ENCODE measurements around the gene USP48. TPM values are rescaled to one million over a fixed set of nuclear protein-coding genes. Genes with fewer than 3 reads are reported as not detected.

USP48 gene
- total and polyA plus RNA-seq, 2 of the 8 experiments (the other 6 are each of a cell fraction or from before 2014, with no cell fraction given): 12.8 to 83.5 TPM

DNA sequence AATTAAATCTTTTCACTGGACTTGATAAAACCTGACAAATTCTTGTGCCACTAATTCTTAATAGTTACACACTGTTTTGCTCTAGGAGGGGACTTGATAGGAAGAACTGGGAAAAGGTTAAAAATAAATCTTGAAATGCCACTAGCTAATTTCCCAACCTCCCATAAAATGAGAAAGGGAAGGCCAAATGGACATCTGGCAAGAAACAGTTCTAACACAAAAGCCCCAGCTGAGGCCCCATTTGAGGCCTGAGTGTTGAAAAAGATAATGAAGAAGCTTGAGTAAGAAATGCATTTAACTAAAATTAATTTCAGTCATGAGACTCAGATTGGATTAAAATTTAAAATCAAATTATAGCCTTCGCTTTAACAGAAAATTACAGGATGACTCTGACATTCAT lies 102.6 kb downstream of the USP48 start (continued):
- no peak for TF ChIP-seq CHD7 (IDR thresholded peaks at IDR 0.05; ENCODE audit: insufficient replicate concordance, low read length)
- TF ChIP-seq EP300 (IDR thresholded peaks at IDR 0.05; ENCODE audit: borderline replicate concordance in 1 of 2, low read depth in 2 of 2, low read length in 2 of 2): no peak
- no peak for TF ChIP-seq TAF1 (IDR thresholded peaks at IDR 0.05; ENCODE audit: low read depth, low read length)
- TF ChIP-seq ZNF274 (IDR thresholded peaks at IDR 0.05; ENCODE audit: borderline replicate concordance, extremely low read depth, low read length): no peak
- TF ChIP-seq SIN3A (conservative IDR thresholded peaks at IDR 0.05 in 1 of 2, IDR thresholded peaks at IDR 0.05 in 1 of 2; ENCODE audit: low read depth in 1 of 2, low read length in 2 of 2): no peak
- TF ChIP-seq YY1 (IDR thresholded peaks at IDR 0.05; ENCODE audit: low read depth, low read length): no peak
- TF ChIP-seq BCL11A (IDR thresholded peaks at IDR 0.05; ENCODE audit: low read depth in 2 of 2, low read length in 2 of 2): no peak
- TF ChIP-seq CREB1 (IDR thresholded peaks at IDR 0.05): no peak
- TF ChIP-seq CTCF (IDR thresholded peaks at IDR 0.05; ENCODE audit: control extremely low read depth in 1 of 3, insufficient read depth in 1 of 3, low read depth in 1 of 3, low read length in 3 of 3): no peak
